Midbrain (tissue), 1 donor: ENCODE results near the gene GATB.

Source experiments
- DNase-seq: peaks from one replicate; lab custom pipeline; 2025; lab: John Stamatoyannopoulos, UW

Gene GATB, protein sequence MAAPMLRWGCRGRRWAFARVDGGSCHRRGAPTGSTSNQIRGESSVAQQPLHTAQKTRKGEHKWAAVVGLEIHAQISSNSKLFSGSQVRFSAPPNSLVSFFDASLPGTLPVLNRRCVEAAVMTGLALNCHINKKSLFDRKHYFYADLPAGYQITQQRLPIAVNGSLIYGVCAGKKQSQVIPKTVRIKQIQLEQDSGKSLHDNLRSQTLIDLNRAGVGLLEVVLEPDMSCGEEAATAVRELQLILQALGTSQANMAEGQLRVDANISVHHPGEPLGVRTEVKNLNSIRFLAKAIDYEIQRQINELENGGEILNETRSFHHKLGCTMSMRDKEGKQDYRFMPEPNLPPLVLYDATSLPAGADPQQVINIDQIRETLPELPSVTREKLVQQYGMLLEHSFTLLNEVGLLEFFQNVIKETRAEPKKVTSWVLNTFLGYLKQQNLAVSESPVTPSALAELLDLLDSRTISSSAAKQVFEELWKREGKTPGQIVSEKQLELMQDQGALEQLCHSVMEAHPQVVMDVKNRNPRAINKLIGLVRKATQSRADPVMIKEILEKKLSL

DNA sequence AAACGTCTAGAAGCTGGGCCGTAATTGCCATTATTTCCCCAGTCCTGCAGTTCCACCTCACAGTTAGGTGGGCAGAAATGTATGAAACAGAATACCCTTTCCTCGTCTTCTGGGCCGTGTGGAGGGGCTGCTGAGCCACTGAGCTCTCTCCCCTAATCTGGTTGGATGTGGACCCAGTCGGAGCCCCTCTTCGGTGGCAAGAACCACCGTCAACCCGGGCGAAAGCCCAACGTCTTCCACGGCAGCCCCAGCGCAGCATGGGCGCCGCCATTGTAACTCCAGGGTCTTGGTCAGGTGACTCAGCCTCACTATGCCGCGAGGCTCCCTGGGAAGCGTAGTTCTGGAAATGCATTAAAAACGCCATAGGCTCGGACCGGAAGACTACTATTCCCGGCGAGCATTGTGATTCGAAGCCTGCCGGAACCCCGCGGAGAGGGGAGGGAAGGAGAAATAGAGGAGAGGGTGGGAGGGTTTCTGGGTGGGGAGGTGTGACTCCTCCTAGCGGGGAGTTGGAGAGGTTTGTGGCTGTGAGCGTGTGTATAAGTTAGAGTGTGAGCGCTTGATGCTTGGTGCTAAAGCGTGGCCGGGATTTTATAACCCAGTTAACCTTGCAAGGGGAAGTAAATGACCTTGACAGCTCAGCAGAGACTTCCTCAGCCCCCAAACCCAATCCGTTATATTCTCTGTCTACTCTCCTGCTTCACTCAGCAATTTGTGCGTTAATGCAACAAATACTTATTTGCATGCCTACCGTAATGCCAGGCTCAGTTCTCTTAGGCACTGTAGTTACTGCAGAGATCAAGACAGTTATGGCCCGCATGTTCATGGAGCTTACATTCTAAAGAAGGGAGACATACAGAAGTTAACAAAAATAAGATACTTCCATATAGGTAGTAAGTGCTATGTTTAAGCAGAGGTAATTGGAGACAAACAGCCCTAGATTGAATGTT, at the start of gene GATB:
TSS of gene GATB (minus strand) at position 296 of the 950 bp plus-strand sequence. CDS start at position 271, 25 bp downstream.
- DNase-seq, result peak; percentile 98

DNA sequence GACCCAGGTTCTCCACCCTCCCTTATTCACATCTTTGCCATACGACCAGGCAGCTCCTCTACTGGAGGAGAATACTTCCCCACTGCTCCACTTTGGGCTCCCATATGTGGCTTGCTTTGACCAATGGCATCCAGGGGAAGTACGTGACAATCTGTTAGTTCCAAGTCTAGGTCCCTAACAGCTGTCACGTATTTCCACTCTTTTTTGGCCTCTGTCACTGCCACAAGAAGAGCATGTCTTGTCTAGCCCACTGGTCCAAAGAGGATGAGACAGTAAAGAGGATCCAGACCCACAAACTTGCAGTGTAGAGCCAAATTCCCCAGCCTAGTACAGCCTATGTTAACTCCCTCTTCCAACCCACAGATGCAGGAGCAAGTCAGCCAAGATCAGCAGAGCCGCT, 49.7 kb upstream of the GATB start:
- no peak for DNase-seq

DNA sequence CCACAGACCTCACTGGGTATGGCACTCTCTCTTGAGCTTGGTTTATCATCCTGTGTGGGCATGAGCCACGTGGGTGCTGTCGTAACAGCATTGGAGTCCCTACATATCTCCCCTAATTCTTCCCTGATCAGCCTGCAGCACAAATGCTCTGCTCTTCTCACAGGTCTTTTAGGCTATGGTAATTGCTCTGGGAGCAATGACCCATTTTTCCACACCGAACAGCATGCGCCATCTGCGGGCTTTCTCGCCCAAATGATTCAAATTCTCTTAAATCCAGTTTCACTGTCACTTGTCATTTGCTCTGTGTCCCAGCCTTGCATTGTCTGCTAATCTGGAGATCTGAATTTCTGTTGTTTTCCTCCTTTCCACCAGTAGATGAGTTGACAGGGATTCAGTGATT, 48.9 kb upstream of the GATB start:
- DNase-seq, result no peak

DNA sequence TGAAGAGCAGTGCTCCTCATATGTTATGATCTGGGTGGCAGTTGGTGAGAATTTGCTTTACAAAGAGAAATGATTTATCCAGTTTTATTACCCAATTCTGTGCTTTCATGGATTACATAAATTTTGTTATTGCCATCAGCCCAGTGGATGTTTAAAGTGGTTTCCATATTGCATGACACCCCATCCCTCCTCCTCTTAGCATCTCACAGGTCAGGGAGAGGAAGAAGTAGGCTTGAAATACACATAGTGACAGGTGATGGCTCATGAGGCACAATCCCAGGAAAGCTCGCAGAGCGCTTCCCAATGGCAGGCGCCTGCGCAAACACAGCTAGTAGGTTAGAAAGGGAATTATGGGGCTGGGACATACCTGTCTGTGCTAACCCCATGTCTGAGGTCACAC, 47.7 kb upstream of the GATB start:
- DNase-seq, result no peak

DNA sequence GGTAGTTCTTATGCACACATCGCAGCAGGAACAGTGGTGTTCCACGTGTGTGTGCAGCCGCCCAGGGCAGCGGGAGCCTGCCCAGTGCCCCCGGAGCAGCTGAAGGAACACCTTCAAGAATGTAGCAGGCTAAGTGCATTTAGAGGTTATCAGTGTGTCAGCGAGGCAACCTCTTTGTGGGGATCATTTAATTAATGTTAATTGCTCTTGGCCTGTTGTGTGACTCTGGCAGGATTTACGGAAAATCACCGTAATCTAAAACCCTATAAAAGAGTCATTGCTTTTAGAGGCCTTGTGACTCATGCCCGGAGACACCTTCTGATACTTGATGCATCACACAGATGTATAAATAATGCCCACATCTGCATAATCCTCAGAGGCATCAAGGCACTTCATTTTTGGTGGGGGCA, 47.3 kb upstream of the GATB start:
- DNase-seq, result no peak

DNA sequence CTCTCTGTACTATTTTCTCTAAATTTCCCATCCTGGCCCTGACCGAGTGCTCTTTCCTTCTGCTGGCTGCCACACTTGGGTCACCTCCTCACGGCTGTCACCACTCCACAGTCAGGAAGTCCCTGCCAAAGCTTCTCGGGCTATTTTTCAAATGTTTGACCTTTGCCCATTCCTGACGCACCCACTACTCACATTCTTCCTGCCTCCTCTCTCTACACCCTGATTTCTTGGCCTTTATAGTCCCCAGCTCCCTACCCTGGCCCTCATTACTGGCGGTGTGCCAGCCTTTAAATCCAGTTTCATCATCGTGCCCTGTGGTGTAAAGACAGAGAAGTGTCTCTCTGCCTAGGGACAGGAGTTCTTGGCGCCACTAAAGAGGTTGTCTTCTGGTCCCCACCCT, 46.4 kb upstream of the GATB start:
- DNase-seq, result no peak

DNA sequence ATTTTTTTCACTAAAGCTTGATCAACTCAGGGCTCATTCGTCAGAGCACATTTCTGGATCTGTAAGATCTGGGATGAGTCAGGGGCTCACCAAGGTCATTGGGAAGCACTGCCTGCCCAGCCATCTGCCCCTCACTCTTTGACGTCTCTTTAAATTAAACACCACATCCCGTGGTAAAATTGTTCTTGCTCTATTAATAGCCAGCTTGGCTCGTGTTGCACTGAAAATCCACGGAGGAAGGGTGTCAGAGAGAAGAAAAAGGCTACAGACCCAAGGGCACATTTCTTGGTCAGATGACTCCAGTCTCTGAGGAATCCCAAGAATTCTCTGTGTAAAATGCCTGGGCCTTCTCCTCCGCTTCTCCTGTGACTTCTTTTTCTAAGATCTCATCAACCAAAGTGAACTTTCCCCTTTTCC, 45.7 kb upstream of the GATB start:
- no peak for DNase-seq

DNA sequence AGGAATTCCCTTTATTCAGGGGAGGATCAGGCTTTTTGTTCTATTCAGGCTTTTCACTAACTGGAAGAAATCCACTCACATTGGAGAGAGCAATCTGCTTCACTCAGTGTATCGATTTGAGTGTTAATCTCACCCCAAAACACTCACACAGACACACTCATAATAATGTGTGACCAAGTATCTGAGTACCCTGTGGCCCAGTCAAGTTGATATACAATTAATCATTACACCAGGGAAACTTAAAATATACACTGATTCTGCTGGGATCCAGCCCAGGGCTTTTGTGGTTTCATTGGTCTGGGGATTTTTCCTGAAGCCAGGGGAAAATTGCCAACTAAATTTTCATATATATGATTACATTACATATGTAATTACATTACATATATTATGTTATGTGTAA, 44.0 kb upstream of the GATB start:
- DNase-seq, result no peak

DNA sequence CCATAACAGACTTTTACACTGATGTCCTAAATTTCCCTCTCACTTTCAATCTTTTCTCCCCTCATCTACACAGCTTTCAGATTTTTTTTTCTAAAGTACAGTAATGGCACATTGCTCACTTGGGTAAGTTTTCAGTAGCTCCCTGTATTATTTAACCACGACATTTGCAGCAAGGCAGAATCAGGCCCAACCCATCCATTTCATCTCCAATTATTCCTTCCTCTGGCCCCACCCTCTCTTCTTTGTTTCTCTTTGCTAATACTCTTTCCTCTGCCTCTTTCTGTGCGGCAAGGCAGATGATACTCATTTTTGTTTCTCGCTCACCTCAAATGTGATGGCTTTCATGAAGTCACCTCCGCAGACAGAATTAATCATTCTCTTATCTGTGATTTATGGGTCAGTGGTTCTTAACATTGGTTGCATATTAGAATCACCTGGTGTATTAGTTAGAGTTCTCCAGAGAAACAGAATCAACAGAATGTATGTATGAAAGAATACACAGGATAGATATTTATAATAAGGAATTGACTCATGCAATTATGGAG, 43.4 kb upstream of the GATB start:
- no peak for DNase-seq

DNA sequence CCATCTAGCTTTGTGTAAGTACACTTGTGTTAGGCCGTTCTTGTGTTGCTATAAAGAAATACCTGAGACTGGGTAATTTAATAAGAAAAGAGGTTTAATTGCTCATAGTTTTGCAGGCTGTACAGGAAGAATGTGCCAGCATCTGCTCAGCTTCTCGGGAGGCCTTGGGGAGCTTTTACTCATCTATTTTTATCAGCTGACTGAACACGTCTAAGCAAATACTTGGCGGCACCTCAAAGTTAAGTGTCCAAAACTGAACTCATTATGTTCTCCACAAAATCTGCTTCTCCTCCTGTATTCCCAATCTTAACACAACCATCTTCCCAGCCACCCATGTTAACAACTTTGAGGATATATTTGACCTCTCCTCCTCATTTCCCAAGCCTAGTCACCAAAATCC, 42.4 kb upstream of the GATB start:
- DNase-seq, result no peak

DNA sequence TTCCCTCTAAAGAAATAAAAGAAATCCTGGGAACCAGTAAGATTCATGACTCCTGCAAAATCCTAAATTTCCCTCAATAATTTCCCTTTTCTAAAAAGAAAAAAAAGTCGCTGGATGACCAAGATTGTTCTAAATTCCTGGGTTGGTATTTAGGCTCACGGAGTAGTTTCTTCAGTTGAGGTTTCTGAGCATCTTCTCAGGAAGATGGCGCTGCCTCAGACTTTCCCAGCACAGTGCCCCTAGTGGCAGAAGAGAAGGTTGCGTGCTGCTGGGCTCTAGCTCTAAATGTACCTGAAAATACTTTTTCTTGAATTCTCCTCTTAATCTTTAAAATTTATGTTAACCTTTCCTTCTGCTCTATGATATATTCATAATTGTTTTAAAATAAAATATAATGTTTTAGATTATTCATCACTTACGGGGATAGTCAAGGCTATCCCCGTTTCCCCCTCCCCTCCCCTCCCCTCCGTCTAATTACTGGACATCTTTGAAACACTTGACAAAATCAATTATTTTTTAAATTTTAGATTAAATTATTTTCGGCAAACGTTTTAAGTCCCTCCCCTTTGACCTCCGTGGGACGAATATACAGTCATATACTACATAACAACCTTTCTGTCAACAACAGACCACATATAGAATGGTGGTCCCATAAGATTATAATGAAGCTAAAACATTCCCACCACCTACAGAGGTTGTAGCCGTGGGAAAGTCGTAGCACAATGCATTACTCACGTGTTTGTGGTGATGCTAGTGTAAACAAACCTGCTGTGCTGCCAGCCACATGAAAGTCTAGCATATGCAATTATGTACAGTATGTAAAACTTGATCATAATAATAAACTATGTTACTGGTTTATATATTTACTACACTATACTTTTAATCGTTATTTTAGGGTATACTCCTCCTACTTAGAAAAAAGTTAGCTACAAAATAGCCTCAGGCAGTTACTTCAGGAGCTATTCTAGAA, 41.0 kb upstream of the GATB start:
- peak; percentile 5 for DNase-seq

DNA sequence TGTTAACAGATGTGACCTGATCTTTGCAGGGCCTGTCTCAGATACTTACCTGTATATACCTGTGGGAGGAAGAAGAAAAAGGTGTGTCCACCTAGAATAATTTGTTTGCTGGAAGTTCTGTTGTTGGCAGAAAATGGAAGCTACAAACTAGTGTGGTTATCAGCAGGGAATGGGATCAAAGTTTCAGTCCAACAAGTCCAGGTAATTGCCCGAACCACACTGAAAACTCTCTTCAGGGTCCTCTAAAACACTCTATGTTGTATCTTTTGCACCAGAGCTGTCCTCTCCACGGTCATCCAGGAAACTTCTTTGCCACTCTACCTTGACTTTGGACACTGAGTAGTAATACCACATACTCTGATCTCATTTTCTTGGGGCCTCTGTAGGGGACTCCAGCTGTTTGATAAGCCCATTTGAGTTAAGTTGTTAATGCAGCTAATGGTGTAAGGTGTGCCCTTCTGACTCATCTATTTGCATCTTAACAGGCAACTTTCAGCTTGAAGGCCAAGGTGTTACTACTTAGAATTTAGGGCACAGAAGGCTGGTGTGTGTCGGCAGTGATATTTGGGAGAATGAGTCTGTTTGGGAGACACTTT, 38.7 kb upstream of the GATB start:
- no peak for DNase-seq

DNA sequence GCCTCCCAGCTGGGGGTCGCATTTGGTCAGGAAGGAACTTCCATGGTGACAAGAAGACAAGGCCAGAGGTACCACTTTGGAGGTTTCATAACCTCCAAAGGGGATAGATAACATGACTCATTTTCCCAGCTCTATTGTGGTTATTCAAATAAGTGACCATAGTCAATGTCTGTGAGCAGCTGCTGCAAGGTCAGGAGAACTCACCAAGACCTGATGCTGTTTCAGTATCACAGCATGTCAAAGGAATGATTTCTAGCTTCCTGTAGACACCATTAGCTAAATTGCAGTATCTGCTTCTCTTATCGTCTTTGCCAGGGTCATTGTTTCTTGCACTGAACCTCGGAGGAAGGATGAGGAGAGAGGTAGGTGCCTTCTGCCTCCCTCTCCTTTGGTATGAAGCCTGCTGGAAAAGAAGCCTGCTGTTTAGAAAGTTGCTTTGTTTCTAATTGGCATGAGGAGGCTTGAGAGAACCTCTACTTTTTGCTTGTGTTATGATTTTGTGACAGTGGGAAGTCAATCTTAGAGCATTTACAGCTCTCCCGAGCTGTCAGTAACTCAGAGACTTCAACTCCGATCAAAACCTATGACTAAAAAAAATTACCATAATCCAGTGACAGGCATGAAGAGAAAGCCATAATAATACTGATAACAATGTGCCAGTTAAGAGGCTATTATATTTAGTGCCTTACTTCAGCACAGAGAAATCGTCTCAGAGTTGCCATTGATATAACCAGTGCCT, 38.0 kb upstream of the GATB start:
- DNase-seq, result no peak

DNA sequence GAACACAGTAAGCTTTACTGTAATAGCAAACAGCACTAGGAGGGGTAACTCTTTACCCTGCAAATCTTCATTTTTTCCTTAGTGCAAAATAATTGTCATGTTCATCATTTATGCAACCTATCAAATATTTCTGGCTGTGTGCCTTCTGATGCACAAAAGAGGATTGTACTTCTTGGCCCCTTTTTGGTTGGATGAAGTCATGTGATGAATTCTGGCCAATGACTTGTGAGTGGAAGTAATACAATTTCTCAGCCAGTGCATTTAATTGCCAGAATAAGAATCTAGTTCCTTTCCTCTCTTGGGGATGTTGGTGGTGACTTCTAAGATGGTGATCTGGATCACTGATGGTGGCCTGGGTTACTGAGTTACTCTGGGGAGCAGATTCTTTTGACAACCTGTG, 37.0 kb upstream of the GATB start:
- no peak for DNase-seq

DNA sequence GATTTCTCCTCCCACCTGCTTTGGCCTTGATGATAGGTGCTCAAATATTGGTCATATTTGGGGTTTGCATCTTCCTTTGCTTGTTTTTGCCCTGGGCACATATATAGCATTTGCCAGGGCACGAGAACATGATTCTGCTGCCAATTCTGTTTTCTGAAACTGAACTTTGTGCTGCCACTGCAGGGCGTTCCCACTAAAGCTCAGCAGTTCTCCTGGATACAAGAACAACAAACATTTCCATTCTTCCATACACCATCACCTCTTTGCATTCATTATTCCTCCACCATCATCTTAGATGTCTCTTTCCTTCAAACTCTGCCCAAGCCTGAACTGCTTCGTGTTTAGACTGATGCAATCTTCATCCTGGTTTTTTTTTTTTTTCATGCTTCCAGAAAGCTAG, 36.3 kb upstream of the GATB start:
- DNase-seq, result no peak

DNA sequence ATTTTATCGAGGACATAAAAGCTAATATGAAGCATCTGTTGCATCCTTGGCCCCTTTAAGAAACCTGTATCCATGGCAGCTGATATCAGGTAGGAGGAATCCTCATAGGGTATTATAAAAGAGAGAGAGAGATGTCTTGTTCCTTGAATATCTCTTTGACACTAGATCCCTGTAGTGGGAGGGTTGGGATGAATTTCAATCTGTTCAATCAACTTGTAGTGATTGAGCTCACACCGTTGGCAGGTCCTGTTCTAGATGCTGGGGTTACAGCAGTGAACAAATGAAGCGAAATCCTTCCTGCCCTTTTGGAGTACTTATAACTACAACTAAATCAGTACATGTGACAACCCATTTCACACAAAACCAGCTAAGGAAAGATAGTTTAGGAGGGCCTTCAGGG, 35.3 kb upstream of the GATB start:
- no peak for DNase-seq

DNA sequence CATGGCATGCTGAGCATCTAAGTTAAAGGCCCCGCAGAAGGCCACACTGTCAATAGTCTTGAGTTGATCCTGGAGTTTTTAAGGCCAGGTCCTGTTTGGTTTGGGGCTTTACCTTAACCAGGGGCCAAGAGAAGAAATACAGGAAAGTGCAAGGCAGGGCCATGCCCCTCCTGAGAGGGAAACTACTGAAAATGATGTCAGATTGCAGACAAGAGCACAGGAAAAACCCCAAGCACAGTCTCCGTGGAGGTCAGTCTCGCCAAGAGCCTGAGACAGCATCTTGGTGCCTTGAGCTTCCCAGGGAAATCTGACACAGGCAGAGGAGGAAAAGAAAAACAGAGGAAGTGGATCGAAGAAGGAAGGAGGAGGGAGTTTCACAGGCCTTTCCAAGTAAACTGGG, 32.2 kb upstream of the GATB start:
- no peak for DNase-seq

DNA sequence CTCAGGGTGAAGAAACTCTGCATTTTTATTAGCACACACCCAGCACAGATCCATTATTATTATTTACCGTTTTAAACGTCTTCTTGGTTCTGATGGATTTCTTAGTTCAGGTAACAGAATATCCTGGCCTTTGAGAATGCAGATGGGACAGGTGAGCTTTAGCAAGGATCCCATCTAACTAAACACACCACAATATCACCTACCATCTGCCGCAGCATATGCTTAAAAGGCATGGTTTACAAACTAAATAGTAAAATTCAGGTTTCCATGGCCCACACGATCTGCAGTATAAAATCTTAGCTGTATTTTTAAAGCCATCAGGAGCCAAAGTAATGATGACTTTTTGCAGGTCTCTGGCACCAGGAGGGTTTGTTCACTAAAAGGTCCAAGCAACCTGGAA, 31.7 kb upstream of the GATB start:
- no peak for DNase-seq

DNA sequence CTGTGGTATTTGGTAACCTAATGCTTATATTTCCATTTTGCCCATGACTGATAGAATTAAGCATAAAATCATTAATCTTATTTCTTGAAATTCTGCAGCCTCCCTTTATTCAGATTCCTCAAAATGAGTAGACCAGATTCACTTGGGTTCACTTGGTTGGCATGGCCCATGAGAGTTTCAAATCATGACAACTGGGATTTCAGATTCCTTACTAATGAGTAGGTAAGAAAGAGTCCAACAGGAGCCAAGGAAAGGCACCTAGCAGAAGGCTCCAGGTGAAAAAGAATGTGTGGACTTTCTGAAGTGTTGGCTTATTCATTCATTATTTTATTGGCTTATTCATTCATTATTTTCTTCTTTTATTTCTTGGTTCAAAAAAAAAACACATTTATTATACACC, 27.2 kb upstream of the GATB start:
- DNase-seq, result no peak

DNA sequence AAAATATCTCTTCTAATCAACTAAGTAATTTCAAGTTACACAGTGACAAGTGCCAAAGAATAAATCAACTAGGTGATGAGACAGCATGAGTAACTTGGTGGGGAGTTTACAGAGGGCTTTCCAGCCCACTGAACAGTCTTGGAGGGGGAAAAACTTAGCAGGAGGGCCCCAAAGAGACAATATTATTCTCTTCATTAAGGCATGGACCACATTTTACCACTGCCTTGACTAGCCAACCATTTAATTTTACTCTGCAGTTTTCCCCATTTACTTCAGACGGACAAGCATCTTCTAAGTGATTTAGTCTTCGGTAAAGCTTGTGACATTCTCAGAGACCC, 25.3 kb upstream of the GATB start:
- DNase-seq, result no peak
